Measurements from ENCODE around the gene PDXK.

GRCh38 chr21:43727519-43728153 is 8.7 kb downstream of the PDXK start:
- no peak for TF ChIP-seq TAF1 (IDR thresholded peaks at IDR 0.05; ENCODE audit: borderline replicate concordance, low read depth, low read length)
- TF ChIP-seq POLR2A (IDR thresholded peaks at IDR 0.05; ENCODE audit: low read depth, low read length), result no peak
- TF ChIP-seq POLR2AphosphoS5 (IDR thresholded peaks at IDR 0.05; ENCODE audit: low read depth, low read length), result no peak

All from GM12892 (cell line).